Measurements from ENCODE around the gene GULP1. TPM values are rescaled to one million over a fixed set of nuclear protein-coding genes. Genes with fewer than 3 reads are reported as not detected.

The GULP1 gene
- total RNA-seq, 1 donor from 2014 or later = 22.8 TPM

DNA sequence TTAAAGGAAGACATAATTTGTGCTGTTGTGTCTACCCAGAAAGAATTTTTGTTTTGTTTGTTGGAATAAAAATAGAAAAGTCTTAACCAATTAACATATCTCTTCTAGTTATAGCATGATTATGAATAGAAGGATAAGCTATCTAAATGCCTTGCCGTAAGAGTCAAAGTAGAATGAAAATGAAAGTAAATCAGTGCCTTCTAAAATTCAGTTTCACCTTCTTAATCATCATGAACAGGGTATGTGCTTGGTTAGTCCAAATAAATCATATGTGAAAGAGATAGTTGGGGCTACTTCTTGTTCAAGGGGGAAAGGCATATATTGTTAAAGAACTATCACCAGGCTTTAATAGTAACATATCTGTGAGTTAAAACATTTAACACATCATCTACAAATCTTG lies 91.5 kb downstream of the GULP1 start:
- H3K4me3 Mint-ChIP-seq (ENCODE audit: unreplicated experiment) = no peak overlapping the region
- H3K36me3 Mint-ChIP-seq (ENCODE audit: low read depth, unreplicated experiment) = peaks cover 22% of the 10 kb centered on the region
- DNase-seq (ENCODE audit: low spot score) = no peak
- H3K9me3 Mint-ChIP-seq (ENCODE audit: unreplicated experiment) = peaks cover 17% of the 10 kb centered on the region
- no peaks in the 10 kb centered on the region for H3K27me3 Mint-ChIP-seq (ENCODE audit: unreplicated experiment)
- H3K4me1 Mint-ChIP-seq (ENCODE audit: unreplicated experiment) = no peaks in the 10 kb centered on the region
- TF ChIP-seq, protein P1, sequence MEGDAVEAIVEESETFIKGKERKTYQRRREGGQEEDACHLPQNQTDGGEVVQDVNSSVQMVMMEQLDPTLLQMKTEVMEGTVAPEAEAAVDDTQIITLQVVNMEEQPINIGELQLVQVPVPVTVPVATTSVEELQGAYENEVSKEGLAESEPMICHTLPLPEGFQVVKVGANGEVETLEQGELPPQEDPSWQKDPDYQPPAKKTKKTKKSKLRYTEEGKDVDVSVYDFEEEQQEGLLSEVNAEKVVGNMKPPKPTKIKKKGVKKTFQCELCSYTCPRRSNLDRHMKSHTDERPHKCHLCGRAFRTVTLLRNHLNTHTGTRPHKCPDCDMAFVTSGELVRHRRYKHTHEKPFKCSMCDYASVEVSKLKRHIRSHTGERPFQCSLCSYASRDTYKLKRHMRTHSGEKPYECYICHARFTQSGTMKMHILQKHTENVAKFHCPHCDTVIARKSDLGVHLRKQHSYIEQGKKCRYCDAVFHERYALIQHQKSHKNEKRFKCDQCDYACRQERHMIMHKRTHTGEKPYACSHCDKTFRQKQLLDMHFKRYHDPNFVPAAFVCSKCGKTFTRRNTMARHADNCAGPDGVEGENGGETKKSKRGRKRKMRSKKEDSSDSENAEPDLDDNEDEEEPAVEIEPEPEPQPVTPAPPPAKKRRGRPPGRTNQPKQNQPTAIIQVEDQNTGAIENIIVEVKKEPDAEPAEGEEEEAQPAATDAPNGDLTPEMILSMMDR (IDR thresholded peaks at IDR 0.05; ENCODE audit: unreplicated experiment) = no peak
- no peak overlapping the region for H3K27ac Mint-ChIP-seq (ENCODE audit: unreplicated experiment)

DNA sequence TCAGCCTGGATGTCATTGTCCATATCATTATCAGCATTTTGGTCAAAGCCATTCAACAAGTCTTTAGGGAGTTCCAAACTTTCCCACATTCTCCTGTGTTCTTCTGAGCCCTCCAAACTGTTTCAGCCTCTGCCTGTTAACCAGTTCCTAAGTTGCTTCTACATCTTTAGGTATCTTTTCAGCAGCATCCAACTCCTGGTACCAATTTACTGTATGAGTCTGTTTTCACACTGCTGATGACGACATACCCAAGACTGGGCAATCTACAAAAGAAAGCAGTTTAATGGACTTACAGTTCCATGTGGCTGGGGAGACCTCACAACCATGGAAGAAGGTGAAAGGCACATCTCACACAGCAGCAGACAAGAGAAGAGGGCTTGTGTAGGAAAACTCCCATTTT lies 94.2 kb downstream of the GULP1 start:
- no peak for DNase-seq (ENCODE audit: low spot score)
- H3K4me3 Mint-ChIP-seq (ENCODE audit: unreplicated experiment) = peak overlapping the region; percentile 74
- TF ChIP-seq, protein P1 (IDR thresholded peaks at IDR 0.05; ENCODE audit: unreplicated experiment) = no peak
- H3K27ac Mint-ChIP-seq (ENCODE audit: unreplicated experiment) = no peak overlapping the region
- H3K9me3 Mint-ChIP-seq (ENCODE audit: unreplicated experiment) = peaks cover 17% of the 10 kb centered on the region
- peaks cover 1% of the 10 kb centered on the region for H3K27me3 Mint-ChIP-seq (ENCODE audit: unreplicated experiment)
- peaks cover 22% of the 10 kb centered on the region for H3K36me3 Mint-ChIP-seq (ENCODE audit: low read depth, unreplicated experiment)
- H3K4me1 Mint-ChIP-seq (ENCODE audit: unreplicated experiment) = no peaks in the 10 kb centered on the region

DNA sequence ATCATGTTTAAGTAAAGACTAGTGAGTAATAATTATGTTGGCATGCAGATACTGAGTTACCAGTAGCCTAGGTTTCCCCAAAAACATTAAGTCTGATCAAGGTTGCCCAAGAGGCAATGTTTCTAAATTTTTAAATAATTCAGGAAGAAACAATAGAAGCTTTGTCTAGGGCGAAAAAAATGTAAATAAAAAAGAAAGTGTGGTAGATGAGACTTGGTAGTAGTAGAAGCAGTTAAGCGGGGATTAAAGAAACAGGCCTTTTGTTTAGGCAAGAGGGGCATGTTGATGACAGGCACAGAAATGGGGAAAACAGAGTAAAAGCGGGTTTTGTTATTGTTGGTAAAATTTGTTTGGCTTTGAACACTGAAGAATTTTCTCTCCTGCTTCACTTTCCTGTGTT lies 97.2 kb downstream of the GULP1 start:
- no peak overlapping the region for H3K4me3 Mint-ChIP-seq (ENCODE audit: unreplicated experiment)
- H3K4me1 Mint-ChIP-seq (ENCODE audit: unreplicated experiment) = no peaks in the 10 kb centered on the region
- no peak for DNase-seq (ENCODE audit: low spot score)
- TF ChIP-seq, protein P1 (IDR thresholded peaks at IDR 0.05; ENCODE audit: unreplicated experiment) = no peak
- H3K9me3 Mint-ChIP-seq (ENCODE audit: unreplicated experiment) = peaks cover 17% of the 10 kb centered on the region
- H3K27me3 Mint-ChIP-seq (ENCODE audit: unreplicated experiment) = peaks cover 1% of the 10 kb centered on the region
- H3K27ac Mint-ChIP-seq (ENCODE audit: unreplicated experiment) = no peak overlapping the region
- H3K36me3 Mint-ChIP-seq (ENCODE audit: low read depth, unreplicated experiment) = peaks cover 22% of the 10 kb centered on the region

DNA sequence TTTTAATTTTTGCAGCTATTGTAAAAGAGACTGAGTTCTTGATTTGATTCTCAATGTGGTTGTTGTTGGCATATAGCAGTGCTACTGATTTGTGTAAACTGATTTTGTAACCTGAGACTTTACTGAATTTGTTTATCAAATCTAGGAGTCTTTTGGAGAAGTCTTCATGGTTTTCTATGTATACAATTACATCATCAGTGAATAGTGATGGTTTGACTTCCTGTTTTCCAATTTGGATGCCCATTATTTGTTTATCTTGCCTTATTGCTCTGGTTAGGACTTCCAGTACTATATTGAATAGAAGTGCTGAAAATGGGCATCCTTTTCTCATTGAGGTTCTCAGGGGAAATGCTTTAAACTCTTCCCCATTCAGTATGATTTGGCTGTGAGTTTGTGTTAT lies 99.7 kb downstream of the GULP1 start:
- Mint-ChIP-seq H3K36me3 (ENCODE audit: low read depth, unreplicated experiment) (no peaks in the 10 kb centered on the region), H3K4me1 (ENCODE audit: unreplicated experiment) (no peaks in the 10 kb centered on the region), H3K27me3 (ENCODE audit: unreplicated experiment) (peaks cover 1% of the 10 kb centered on the region), H3K27ac (ENCODE audit: unreplicated experiment) (no peak overlapping the region), H3K4me3 (ENCODE audit: unreplicated experiment) (no peak overlapping the region), H3K9me3 (ENCODE audit: unreplicated experiment) (no peaks in the 10 kb centered on the region)
- DNase-seq (ENCODE audit: low spot score) = no peak
- TF ChIP-seq, protein P1 (IDR thresholded peaks at IDR 0.05; ENCODE audit: unreplicated experiment) = no peak

DNA sequence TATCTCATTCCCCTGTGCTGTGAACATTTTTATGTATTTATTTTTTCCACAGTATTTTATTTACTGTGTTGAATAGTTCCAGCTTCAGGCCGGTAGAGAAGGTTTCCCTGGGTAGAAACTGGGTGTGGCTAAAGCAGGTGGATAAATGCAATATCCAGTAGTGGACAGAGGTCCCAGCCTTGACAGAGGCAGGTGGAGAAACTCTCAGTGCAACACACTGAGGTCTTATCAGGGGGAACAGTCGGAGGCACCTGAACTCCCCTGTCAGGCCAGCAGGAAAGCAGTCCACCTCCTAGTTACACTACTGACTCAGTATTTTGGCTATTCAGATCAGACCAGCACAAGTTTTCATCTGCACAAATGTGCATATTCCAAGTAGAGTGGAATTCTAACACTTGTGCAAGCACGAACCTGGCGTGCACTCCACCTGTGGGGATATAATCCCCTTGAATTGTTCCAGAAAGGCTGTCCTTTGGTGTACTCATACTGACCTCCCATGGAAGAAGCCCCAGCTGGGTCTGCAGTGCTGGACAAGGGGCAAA lies 103.3 kb downstream of the GULP1 start:
- no peak overlapping the region for H3K4me3 Mint-ChIP-seq (ENCODE audit: unreplicated experiment)
- no peaks in the 10 kb centered on the region for H3K27me3 Mint-ChIP-seq (ENCODE audit: unreplicated experiment)
- no peaks in the 10 kb centered on the region for H3K4me1 Mint-ChIP-seq (ENCODE audit: unreplicated experiment)
- H3K36me3 Mint-ChIP-seq (ENCODE audit: low read depth, unreplicated experiment) = no peaks in the 10 kb centered on the region
- TF ChIP-seq, protein P1 (IDR thresholded peaks at IDR 0.05; ENCODE audit: unreplicated experiment) = no peak
- no peaks in the 10 kb centered on the region for H3K9me3 Mint-ChIP-seq (ENCODE audit: unreplicated experiment)
- no peak for DNase-seq (ENCODE audit: low spot score)
- no peak overlapping the region for H3K27ac Mint-ChIP-seq (ENCODE audit: unreplicated experiment)
